SJCRH30 (cell line): ENCODE data around the gene TIA1. TPM values are rescaled to one million over a fixed set of nuclear protein-coding genes. Genes with fewer than 3 reads are reported as not detected.

Experiments
- total RNA-seq: library from RNA; depleted of rRNA; stranded (reverse); fragments of >200 nt; shearing (Covaris generic); gene quantifications from 2 replicates; pipeline ENCODE4 v1.2.3, GENCODE V29; 2014; rRNA removed

The TIA1 gene
- total RNA-seq, 1 experiment from 2014 or later, result 189 TPM

Other genes starting within 250 kb of the TIA1 start
- gene PCBP1, start 161.2 kb downstream of the TIA1 start, total RNA-seq, result 81.6 and 88.4 TPM in 2 replicates
- gene C2orf42, start 57.6 kb downstream of the TIA1 start, total RNA-seq, result 16.2 and 16.7 TPM in 2 replicates
- gene PCYOX1, start 9.5 kb upstream of the TIA1 start, total RNA-seq, result 47.8 and 50.0 TPM in 2 replicates
- 646 and 678 TPM in 2 replicates for gene SNRPG, start 45.1 kb upstream of the TIA1 start, total RNA-seq
- 78.7 and 80.9 TPM in 2 replicates for gene FAM136A, start 53.4 kb upstream of the TIA1 start, total RNA-seq